ENCODE results near the gene NDUFS8.

DNA sequence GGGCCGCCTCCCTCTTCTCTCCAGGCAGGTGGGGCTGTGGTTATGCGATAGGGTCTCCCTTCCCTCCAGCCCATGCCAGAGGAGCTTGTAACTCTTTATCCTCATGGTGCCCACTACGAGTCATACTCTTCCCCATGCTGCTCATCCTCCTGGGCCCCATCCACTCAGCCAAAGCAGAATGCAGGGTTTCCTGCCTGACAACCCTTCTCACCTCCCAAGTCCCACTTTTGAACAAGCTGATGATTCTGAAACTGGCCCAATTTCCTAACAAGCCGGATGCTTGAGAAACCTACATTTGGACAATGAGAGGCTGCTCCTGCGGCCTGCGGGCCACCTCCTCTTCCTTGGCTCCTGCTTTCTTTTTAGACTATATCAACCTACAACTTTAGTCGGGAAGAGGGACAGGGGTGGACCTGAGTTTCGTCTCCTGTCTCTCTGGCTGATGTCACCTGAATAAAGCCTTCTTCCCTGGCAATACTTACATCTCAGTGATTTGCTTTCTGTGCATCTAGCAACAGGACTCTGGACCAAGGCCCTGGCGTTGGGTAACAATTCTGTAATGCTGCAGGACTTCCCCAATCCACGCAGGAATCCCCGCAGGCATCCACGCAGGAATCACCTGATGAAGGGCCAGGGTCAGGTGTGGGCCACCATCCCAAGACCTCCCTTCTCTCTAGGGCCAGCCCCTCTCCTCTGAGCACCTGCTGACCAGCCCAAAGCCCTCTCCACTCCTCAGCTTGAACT lies 1.5 kb upstream of the NDUFS8 start:
- TF ChIP-seq, protein P1, sequence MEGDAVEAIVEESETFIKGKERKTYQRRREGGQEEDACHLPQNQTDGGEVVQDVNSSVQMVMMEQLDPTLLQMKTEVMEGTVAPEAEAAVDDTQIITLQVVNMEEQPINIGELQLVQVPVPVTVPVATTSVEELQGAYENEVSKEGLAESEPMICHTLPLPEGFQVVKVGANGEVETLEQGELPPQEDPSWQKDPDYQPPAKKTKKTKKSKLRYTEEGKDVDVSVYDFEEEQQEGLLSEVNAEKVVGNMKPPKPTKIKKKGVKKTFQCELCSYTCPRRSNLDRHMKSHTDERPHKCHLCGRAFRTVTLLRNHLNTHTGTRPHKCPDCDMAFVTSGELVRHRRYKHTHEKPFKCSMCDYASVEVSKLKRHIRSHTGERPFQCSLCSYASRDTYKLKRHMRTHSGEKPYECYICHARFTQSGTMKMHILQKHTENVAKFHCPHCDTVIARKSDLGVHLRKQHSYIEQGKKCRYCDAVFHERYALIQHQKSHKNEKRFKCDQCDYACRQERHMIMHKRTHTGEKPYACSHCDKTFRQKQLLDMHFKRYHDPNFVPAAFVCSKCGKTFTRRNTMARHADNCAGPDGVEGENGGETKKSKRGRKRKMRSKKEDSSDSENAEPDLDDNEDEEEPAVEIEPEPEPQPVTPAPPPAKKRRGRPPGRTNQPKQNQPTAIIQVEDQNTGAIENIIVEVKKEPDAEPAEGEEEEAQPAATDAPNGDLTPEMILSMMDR (IDR thresholded peaks at IDR 0.05): no peak
- TF ChIP-seq POLR2A (IDR thresholded peaks at IDR 0.05): no peak
